GM11168 (cell line): ENCODE results near the gene FYB1.

Experiments
- in situ Hi-C: fragments of 300-500 bp; cut with MboI; formaldehyde crosslinking; loops from one replicate; pipeline ENCODE4 v1.12.0; 2022; ENCODE audit warnings: low sequenced_read_pairs; ENCODE audit not compliant: unreplicated experiment

The FYB1 gene

GRCh38 chr5:39207345-39208045, 11.9 kb downstream of the FYB1 start:
- in situ Hi-C loops = no loop called here

GRCh38 chr5:39206630-39207321, 12.6 kb downstream of the FYB1 start:
- in situ Hi-C loops = no loop called here

GRCh38 chr5:39205550-39205949, 13.8 kb downstream of the FYB1 start:
- in situ Hi-C loops = no loop called here

- in situ Hi-C loops = no loop called here
Observed at GRCh38 chr5:39203951-39204350, 15.4 kb downstream of the FYB1 start.

GRCh38 chr5:39203275-39203922, 16.0 kb downstream of the FYB1 start:
- in situ Hi-C loops = no loop called here

- in situ Hi-C loops = no loop called here
Observed at GRCh38 chr5:39202597-39203274, 16.6 kb downstream of the FYB1 start.

GRCh38 chr5:39201781-39202596, 17.4 kb downstream of the FYB1 start:
- in situ Hi-C loops = no loop called here

- in situ Hi-C loops = no loop called here
Observed at GRCh38 chr5:39201160-39201780, 18.1 kb downstream of the FYB1 start.

GRCh38 chr5:39200081-39200480, 19.3 kb downstream of the FYB1 start:
- in situ Hi-C loops = no loop called here

GRCh38 chr5:39199335-39199734, 20.0 kb downstream of the FYB1 start:
- in situ Hi-C loops = no loop called here

- in situ Hi-C loops = no loop called here
Observed at GRCh38 chr5:39198127-39198526, 21.2 kb downstream of the FYB1 start.

- in situ Hi-C loops = no loop called here
Observed at GRCh38 chr5:39197556-39197955, 21.8 kb downstream of the FYB1 start.

GRCh38 chr5:39195198-39195826, 24.1 kb downstream of the FYB1 start:
- in situ Hi-C loops = no loop called here

GRCh38 chr5:39194466-39195136, 24.8 kb downstream of the FYB1 start:
- in situ Hi-C loops = no loop called here

GRCh38 chr5:39193553-39194465, 25.6 kb downstream of the FYB1 start:
- in situ Hi-C loops = no loop called here

GRCh38 chr5:39192450-39193160, 26.8 kb downstream of the FYB1 start:
- in situ Hi-C loops = no loop called here

- in situ Hi-C loops = no loop called here
Observed at GRCh38 chr5:39191216-39191615, 28.1 kb downstream of the FYB1 start.
